ENCODE data around the gene SDR42E1.
"Not testable (repeated sequence)": the region's sequence is repeated elsewhere in the genome, so short reads cannot be mapped to it uniquely, and the experiment has no call there.

SDR42E1 gene

DNA sequence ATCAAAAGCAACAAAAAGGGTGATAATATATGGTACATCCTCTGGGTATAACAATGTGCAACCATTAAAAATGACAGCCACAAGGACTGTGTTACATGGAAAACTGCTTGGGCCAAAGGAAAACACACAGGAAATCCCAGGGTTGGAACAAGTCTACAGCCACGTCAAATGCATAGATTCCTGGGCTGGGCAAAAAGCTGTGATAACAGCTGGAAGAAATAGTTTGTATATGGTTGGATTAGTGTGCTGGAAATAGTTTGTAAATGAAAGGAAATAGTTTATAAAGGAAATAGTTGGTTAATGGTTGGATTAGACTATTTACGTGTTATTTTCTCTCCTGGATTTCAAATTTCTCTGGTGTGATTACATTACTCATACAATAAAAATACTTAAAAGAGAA is 26.4 kb upstream of the SDR42E1 start:
- DNase-seq (ENCODE audit: extremely low read depth in 1 of 2, low read depth in 1 of 2): no peak

DNA sequence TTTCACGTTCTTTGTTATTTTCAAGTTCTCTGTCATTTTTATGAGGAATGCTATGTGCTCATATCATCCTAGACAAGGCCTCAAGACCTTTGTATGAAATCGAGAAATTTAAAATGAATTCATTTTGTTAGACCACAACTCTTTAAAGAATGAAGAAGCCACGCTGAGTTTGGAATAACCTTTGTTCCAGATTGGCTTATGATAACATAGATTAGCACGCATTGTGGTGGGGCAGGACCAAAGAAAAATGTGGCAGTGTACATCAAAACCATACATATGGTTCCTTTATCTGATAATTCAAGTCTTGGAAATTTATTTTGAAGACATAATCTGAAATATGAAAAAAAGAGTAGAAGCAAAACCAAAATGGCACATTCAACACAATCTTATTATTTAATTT is 26.0 kb upstream of the SDR42E1 start:
- DNase-seq (ENCODE audit: extremely low read depth in 1 of 2, low read depth in 1 of 2): no peak

DNA sequence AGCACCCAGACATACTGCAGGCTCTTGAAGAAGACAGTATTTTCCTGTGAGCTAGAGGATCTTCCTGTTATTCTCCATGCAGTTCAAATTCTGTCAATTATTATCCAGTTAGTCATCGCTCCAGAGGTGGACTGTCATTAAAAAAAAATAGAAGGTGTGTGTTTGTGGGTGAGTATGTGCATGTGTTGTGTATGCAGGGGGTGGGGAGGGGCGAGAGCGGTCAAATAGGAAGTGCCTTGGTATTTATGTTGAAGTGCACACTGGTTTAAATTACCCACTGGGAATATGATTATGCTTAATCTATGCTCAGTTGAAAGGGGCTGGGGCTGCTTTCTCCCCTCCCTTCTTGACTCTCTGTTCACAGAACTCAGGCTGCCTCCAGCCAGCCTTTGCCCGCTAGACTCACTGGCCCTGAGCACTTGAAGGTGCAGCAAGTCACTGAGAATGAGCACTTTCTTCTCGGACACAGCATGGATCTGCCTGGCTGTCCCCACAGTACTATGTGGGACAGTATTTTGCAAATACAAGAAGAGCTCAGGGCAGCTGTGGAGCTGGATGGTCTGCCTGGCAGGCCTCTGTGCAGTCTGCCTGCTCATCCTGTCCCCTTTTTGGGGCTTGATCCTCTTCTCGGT is 23.8 kb upstream of the SDR42E1 start, which contains the start of gene HSD17B2:
HSD17B2 (plus strand) TSS at position 273 of the 632 bp plus-strand sequence; CDS start at position 445, 172 bp downstream.
- DNase-seq (ENCODE audit: extremely low read depth in 1 of 2, low read depth in 1 of 2): no peak

GRCh38 chr16:82033683-82034300 is 22.5 kb upstream of the SDR42E1 start:
- no peak for DNase-seq (ENCODE audit: extremely low read depth in 1 of 2, low read depth in 1 of 2)

GRCh38 chr16:82033006-82033405 is 21.7 kb upstream of the SDR42E1 start:
- DNase-seq (ENCODE audit: extremely low read depth in 1 of 2, low read depth in 1 of 2): no peak

DNA sequence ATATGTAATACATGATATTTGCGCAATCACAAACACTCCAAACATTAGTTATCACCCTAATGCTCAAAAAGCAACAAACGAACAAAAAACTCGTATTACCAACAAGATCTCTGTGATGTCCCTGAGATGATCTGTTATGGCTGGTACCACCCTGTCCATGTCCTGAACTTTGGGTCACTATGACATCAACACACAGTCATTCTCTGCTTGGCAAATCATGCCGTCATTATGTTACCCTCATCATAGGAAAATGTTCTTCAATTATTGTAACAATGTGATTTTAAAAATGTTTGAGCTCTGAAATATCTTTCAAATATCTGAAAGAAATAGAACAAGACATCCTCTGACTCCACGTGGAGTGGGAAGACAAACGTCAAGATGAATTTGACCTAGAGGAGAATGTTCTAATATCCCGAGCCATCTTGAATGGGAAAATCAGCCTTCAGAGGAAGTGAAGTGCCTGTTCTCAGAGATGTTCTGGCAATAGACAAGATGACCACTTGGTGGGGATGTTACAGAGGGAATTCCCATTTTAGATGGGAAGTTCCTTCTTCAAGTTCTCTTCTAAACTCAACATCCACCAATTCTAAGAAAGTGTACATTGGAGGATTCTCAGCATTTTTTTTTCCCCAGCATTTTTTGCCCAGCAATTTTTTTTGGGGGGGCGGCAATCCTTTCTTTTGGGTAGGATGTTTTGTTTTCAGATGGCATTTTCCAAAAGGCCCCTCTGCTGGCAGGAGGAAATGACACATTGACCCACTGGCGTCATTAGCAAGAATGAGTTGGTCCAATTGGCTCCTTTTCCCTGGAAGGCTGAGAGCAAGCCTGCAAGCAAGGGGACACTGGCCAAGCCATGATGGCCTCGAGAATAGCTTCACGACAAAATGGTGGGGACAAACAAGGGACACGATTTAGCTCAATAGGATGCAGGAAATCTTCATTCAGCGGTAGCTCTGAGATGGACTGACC is 20.1 kb upstream of the SDR42E1 start:
- no peak for DNase-seq (ENCODE audit: extremely low read depth in 1 of 2, low read depth in 1 of 2)

- no peak for DNase-seq (ENCODE audit: extremely low read depth in 1 of 2, low read depth in 1 of 2)
Observed at GRCh38 chr16:82027629-82028064, 16.4 kb upstream of the SDR42E1 start.

DNA sequence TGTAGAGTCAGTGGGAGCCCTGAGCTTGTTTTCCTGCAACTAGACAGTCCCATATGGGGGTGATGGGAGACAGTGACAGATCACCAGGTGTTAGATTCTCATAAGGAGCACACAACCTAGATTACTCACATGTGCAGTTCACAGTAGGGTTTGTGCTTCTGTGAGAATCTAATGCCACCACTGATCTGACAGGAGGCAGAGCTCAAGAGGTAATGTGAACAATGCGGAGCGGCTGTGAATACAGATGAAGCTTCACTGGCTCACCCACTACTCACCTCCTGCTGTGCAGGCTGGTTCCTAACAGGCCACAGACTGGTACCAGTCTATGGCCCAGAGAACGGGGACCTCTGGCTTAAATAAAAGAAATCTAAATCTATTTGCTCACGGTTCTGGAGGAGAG is 13.6 kb upstream of the SDR42E1 start:
- DNase-seq (ENCODE audit: extremely low read depth in 1 of 2, low read depth in 1 of 2): no peak

GRCh38 chr16:82024316-82024715 is 13.0 kb upstream of the SDR42E1 start:
- no peak for DNase-seq (ENCODE audit: extremely low read depth in 1 of 2, low read depth in 1 of 2)

- no peak for DNase-seq (ENCODE audit: extremely low read depth in 1 of 2, low read depth in 1 of 2)
Observed at GRCh38 chr16:82023206-82023605, 11.9 kb upstream of the SDR42E1 start.

DNA sequence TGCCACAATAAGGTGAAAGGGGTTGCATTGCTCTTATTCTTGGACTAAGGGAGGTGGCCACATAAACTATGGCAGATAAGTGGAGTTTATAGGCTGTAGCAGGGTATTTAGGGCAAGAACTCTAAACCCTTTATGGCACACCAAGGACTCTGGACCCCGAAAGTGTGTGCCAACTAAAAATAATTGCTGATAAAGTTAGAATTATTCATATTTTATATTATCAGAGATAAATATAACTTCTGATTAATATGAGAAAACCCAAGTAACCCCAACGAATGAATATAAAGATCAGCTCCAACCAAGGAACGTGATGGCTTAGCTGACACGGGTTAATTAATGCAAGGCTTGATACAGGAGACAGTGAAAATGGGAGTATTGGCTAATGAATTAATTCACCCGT is 8.8 kb upstream of the SDR42E1 start:
- no peak for DNase-seq (ENCODE audit: extremely low read depth in 1 of 2, low read depth in 1 of 2)

DNA sequence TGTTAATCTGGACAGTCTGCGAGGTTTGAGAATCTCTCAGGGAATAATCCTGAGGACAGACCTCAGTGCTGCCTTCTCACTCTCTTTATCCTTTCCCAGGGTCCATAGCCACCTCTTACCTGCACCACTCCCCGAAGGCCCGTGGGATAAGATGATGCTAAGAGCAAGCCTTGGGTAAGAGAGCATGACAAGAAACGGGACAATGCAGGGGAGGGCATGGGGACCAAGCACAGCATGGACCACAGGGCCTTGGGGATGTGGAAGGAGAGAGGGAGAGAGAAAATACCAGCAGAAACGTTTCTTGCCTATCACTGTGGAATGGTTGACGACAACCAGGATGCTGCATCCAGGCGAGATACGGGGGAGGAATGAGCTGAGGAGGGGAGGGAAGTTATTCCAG is 8.3 kb upstream of the SDR42E1 start:
- DNase-seq (ENCODE audit: extremely low read depth in 1 of 2, low read depth in 1 of 2): no peak

GRCh38 chr16:82017911-82018568 is 6.8 kb upstream of the SDR42E1 start:
- no peak for DNase-seq (ENCODE audit: extremely low read depth in 1 of 2, low read depth in 1 of 2)

DNA sequence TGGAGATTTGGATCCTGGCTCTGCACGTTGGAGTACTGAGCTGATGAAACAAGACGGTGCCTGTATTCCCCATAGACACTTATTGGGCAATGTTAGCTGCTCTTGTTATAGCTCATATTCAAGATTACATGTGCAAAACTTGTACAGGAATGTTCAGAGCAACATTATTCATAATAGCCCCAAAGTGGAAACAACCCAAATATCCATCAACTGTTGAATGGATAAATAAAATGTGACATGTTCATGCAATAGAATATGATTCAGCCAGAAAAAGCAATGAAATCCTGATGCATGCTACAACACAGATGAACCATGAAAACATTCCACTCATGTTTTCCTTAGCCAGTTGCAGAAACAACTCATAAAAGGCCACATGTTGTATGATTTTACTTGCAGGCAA is 5.7 kb upstream of the SDR42E1 start:
- no peak for DNase-seq (ENCODE audit: extremely low read depth in 1 of 2, low read depth in 1 of 2)

DNA sequence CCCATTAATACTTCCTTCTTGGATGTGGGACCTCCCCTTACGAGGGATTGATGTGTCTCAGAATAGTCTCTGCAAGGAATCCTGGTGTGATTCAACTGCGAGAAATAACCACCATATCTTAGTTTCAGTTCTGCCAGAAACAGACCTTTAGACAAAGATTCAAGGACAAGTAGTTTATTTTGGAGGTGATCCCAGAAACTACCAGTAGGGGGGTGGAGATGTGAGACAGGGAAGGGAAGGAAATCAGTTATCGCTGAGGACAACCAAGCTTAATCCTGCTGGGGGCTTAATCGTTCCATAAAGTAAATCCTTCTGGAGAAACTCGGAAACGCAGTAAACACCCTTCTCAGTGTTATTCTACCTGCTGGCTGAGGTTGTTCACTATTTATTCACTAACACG is 5.0 kb upstream of the SDR42E1 start:
- no peak for DNase-seq (ENCODE audit: extremely low read depth in 1 of 2, low read depth in 1 of 2)

DNA sequence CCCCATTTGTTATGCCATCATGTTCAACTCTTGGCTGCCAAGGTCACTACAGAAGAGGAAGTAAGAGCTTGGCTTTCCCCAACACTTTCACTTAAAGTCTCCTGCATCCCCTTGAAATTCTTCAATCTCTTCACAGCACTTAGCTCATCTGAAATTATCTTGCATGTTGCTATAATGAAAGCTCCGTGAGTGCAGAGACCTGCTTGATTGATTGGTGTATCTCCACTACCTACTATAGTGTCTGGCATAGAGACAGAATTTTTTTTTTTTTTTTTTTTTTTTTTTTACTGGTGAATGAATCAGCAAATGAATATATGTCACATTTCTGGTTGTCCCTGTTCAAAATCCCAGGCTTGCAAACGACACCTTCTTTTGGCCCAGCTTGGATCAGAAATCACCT is 1.9 kb upstream of the SDR42E1 start:
- DNase-seq (ENCODE audit: extremely low read depth in 1 of 2, low read depth in 1 of 2): no peak

- DNase-seq (ENCODE audit: extremely low read depth in 1 of 2, low read depth in 1 of 2): no peak
Observed at GRCh38 chr16:82010649-82011048, 621 bp downstream of the SDR42E1 start.

- not testable (repeated sequence) for DNase-seq (ENCODE audit: extremely low read depth in 1 of 2, low read depth in 1 of 2)
Observed at GRCh38 chr16:82009789-82010188, 1.5 kb downstream of the SDR42E1 start.

GRCh38 chr16:82008957-82009592 is 2.2 kb downstream of the SDR42E1 start:
- no peak for DNase-seq (ENCODE audit: extremely low read depth in 1 of 2, low read depth in 1 of 2)

GRCh38 chr16:82007189-82007588 is 4.1 kb downstream of the SDR42E1 start:
- no peak for DNase-seq (ENCODE audit: extremely low read depth in 1 of 2, low read depth in 1 of 2)

DNA sequence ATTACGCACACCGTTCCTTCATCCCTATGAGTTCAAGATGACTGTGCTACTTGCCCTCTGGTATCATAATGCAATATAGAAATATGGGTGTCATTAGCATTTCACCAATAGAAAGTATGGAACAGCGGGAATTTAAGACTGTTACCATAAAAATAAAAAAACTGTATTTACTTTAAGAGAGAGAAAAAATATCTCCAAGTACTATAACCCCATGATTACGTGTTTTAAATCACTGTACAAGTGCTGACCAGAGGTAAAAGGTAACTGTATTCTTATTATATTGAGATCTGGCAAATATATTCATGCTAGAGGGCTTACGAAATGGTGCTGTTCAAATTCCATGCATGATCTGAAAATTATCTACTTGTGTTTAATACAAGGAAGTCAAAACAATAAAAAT is 5.2 kb downstream of the SDR42E1 start:
- no peak for DNase-seq (ENCODE audit: extremely low read depth in 1 of 2, low read depth in 1 of 2)
